Thoracic aorta (tissue), 2 donors: ENCODE results near the gene SAMM50. TPM values are rescaled to one million over a fixed set of nuclear protein-coding genes. Genes with fewer than 3 reads are reported as not detected.

Experiments
- ATAC-seq: fragments of 150-250 bp; one replicate; pipeline ENCODE4 v1.8.0; 2017; ENCODE audit warnings: low read depth; ENCODE audit not compliant: insufficient number of reproducible peaks, low FRiP score
- DNase-seq: peaks from one replicate; pipeline ENCODE4 v3.0.0-alpha.2; 2020; ENCODE audit warnings: low spot score
- H3K27ac ChIP-seq, 2 donors: fragments of 200-600 bp; sonication (generic); 1 replicate in 1 of 2; 2 replicates in 1 of 2; pipeline ENCODE4 v1.5.1; 2016; ENCODE audit warnings: mild to moderate bottlenecking in 2 of 2, moderate library complexity in 2 of 2
- H3K27me3 ChIP-seq: fragments of 200-600 bp; sonication (generic); replicated peaks from 2 replicates; pipeline ENCODE4 v1.6.0; 2016; ENCODE audit warnings: mild to moderate bottlenecking; ENCODE audit not compliant: insufficient read depth
- H3K36me3 ChIP-seq: fragments of 200-600 bp; sonication (generic); one replicate; pipeline ENCODE4 v1.5.1; 2016
- H3K4me1 ChIP-seq, 2 donors: fragments of 200-600 bp; sonication (generic); 1 replicate in 1 of 2; 2 replicates in 1 of 2; pipeline versions ENCODE4 v1.5.1 to v1.6.0; 2016; ENCODE audit warnings: low read depth in 2 of 2, mild to moderate bottlenecking in 1 of 2; ENCODE audit not compliant: control insufficient read depth in 1 of 2
- H3K4me3 ChIP-seq: fragments of 200-600 bp; sonication (generic); 2 replicates; pipeline ENCODE4 v1.5.1; 2016; ENCODE audit warnings: mild to moderate bottlenecking
- H3K9me3 ChIP-seq: fragments of 200-600 bp; sonication (generic); 2 replicates; pipeline ENCODE4 v1.5.1; 2016
- total RNA-seq, 2 donors: library from RNA; depleted of rRNA; stranded (reverse); fragments of >200 nt; gene quantifications; one replicate each; pipeline versions ENCODE4 v1.1.0 to v1.2.3, GENCODE V29; 2016
- TF ChIP-seq, protein P1 (sequence below): fragments of 200-600 bp; sonication (generic); IDR thresholded peaks from one replicate; pipeline ENCODE4 v1.5.1; 2019; ENCODE audit warnings: antibody characterized with exemption

SAMM50 gene
- total RNA-seq, 2 donors from 2014 or later = 22.6 to 28.1 TPM

DNA sequence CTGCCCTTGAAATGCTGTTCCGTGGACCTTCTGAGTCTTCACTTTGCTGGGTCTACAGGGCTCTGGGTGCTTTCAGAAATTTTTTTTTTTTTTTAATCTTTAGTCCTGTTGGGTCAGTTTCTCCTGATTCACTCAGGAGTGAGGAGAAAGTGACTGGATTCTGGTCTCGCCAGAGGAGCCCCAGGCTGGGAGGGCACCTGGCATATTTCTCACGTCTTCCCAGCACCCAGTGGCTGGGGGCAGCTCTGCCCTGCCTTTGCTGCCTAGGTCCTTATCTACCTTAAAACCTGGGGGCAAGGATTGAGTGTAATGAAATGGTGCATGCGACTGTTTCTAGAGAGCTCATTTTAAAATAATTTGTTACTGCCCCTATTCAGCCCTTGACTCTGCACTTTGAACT, 23.3 kb downstream of the SAMM50 start:
- H3K9me3 ChIP-seq = no peaks in the 10 kb centered on the region
- H3K4me3 ChIP-seq = no peak overlapping the region
- peaks cover 56% of the 10 kb centered on the region for H3K36me3 ChIP-seq
- no peak for DNase-seq
- TF ChIP-seq, protein P1, sequence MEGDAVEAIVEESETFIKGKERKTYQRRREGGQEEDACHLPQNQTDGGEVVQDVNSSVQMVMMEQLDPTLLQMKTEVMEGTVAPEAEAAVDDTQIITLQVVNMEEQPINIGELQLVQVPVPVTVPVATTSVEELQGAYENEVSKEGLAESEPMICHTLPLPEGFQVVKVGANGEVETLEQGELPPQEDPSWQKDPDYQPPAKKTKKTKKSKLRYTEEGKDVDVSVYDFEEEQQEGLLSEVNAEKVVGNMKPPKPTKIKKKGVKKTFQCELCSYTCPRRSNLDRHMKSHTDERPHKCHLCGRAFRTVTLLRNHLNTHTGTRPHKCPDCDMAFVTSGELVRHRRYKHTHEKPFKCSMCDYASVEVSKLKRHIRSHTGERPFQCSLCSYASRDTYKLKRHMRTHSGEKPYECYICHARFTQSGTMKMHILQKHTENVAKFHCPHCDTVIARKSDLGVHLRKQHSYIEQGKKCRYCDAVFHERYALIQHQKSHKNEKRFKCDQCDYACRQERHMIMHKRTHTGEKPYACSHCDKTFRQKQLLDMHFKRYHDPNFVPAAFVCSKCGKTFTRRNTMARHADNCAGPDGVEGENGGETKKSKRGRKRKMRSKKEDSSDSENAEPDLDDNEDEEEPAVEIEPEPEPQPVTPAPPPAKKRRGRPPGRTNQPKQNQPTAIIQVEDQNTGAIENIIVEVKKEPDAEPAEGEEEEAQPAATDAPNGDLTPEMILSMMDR = no peak
- no peak overlapping the region for H3K27ac ChIP-seq
- no peaks in the 10 kb centered on the region for H3K27me3 ChIP-seq
- no peaks in the 10 kb centered on the region for H3K4me1 ChIP-seq
- ATAC-seq = no peak

DNA sequence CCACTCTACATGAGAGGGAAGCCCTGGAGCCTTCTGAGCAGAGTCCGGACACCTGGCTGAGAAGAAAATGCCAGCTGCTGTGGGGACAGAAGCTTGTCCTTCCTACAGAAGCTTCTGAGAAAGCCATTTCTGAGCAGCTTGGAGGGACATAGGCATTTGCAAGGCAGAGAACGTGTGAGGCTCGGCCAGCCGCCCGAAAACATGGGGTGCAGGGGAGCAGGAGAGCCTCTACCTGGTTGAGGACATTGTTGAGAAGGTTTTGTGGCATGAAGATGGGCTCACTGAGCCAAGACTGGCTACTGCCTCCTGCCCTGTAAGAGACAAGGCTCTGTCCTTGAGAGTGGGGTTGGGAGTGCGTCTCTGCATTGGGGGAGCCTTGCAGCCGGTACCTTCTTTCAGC, 25.3 kb downstream of the SAMM50 start:
- H3K4me3 ChIP-seq = no peak overlapping the region
- ATAC-seq (no peak), DNase-seq (no peak)
- H3K9me3 ChIP-seq = no peaks in the 10 kb centered on the region
- H3K27ac ChIP-seq = no peak overlapping the region
- no peaks in the 10 kb centered on the region for H3K27me3 ChIP-seq
- TF ChIP-seq, protein P1 = no peak
- H3K36me3 ChIP-seq = peaks cover 52% of the 10 kb centered on the region
- no peaks in the 10 kb centered on the region for H3K4me1 ChIP-seq

DNA sequence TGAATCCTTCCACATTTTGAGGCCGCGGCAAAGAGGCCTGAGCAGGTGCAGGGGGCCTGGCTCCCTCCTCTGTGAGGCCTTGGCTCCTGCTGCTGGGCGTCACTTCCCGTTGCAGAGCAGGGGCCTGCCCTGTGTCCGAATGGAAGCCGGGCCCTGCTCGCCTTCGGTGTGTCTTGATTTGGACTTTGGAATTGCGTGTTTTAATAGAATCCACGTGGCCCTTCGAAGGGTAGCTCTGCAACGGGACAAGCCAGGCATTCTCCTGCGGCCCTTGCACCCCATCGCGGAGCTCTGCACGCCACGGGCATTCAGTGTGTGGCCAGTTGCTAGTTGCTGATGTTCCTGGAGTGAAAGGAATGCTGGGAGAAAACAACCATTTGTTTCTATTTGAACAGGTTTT, 25.8 kb downstream of the SAMM50 start:
- Histone ChIP-seq H3K27ac (no peak overlapping the region), H3K9me3 (no peaks in the 10 kb centered on the region), H3K4me1 (no peaks in the 10 kb centered on the region), H3K36me3 (peaks cover 53% of the 10 kb centered on the region), H3K27me3 (no peaks in the 10 kb centered on the region), H3K4me3 (no peak overlapping the region)
- DNase-seq (no peak), ATAC-seq (no peak)
- TF ChIP-seq, protein P1 = no peak

DNA sequence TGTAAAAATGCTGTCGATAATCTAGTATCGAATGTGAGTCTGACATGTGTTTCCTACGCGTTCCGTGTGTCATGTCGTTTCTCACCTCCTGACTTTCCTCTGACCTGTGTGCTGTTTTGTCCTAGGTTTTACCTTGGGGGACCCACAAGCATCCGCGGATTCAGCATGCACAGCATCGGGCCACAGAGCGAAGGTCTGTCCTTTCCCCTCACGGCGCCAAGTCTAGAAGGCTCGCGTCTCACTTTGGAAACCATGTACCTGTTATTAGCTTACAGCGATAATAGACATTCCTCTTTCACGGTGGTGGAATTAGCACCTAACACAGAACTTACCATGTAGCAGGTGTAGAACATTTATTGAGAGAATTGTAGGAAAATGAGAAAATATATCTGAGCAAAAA, 28.6 kb downstream of the SAMM50 start:
- Histone ChIP-seq H3K9me3 (no peaks in the 10 kb centered on the region), H3K4me3 (no peak overlapping the region), H3K4me1 (no peaks in the 10 kb centered on the region), H3K36me3 (peaks cover 45% of the 10 kb centered on the region), H3K27ac (no peak overlapping the region), H3K27me3 (no peaks in the 10 kb centered on the region)
- ATAC-seq (no peak), DNase-seq (no peak)
- TF ChIP-seq, protein P1 = no peak

DNA sequence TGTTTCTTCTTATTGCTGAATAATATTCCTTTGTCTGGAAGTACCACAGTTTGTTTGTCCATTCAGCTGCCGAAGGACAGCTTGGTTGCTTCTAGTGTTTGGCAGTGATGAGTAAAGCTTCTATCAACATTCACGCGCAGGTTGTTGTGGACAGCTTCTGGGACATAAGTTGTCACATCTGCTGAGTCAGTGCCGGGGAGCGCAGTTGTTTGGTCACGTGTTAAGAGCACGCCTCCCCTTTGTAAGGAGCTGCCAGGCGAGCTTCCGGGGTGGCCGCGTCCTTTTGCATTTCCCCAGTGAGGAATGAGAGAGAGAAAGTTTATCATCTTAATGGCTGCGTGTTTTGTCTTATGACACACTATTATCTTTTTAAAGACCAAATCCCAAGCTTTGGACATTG, 30.3 kb downstream of the SAMM50 start:
- H3K27me3 ChIP-seq = no peaks in the 10 kb centered on the region
- H3K4me1 ChIP-seq = no peaks in the 10 kb centered on the region
- no peaks in the 10 kb centered on the region for H3K9me3 ChIP-seq
- DNase-seq (no peak), ATAC-seq (no peak)
- TF ChIP-seq, protein P1 = no peak
- H3K4me3 ChIP-seq = no peak overlapping the region
- no peak overlapping the region for H3K27ac ChIP-seq
- H3K36me3 ChIP-seq = peaks cover 35% of the 10 kb centered on the region
